HG02678 (cell line): ENCODE data around the gene PLB1.
"Not testable (repeated sequence)": the region's sequence is repeated elsewhere in the genome, so short reads cannot be mapped to it uniquely, and the experiment has no call there.

Experiments
- ATAC-seq: cut with Tn5 transposase; IDR thresholded peaks from one replicate; pipeline ENCODE4 v1.9.1; 2021; ENCODE audit warnings: mild to moderate bottlenecking, moderate library complexity; ENCODE audit not compliant: unreplicated experiment

The PLB1 gene

GRCh38 chr2:28463893-28464292 lies 32.0 kb upstream of the PLB1 start:
- no peak for ATAC-seq

GRCh38 chr2:28465148-28465885 lies 30.5 kb upstream of the PLB1 start:
- ATAC-seq, result no peak

GRCh38 chr2:28469304-28469703 lies 26.6 kb upstream of the PLB1 start:
- no peak for ATAC-seq

GRCh38 chr2:28469947-28470535 lies 25.8 kb upstream of the PLB1 start:
- no peak for ATAC-seq

- ATAC-seq, result no peak
Observed at GRCh38 chr2:28470759-28471158, 25.1 kb upstream of the PLB1 start.

GRCh38 chr2:28471214-28471613 lies 24.6 kb upstream of the PLB1 start:
- no peak for ATAC-seq

GRCh38 chr2:28471701-28472236 lies 24.1 kb upstream of the PLB1 start:
- ATAC-seq, result no peak

GRCh38 chr2:28472641-28473040 lies 23.2 kb upstream of the PLB1 start:
- ATAC-seq, result not testable (repeated sequence)

GRCh38 chr2:28475088-28475595 lies 20.7 kb upstream of the PLB1 start:
- ATAC-seq, result no peak

GRCh38 chr2:28477087-28477486 lies 18.8 kb upstream of the PLB1 start:
- ATAC-seq, result no peak

GRCh38 chr2:28477645-28478044 lies 18.2 kb upstream of the PLB1 start:
- no peak for ATAC-seq

- ATAC-seq, result no peak
Observed at GRCh38 chr2:28480403-28481049, 15.3 kb upstream of the PLB1 start.

- no peak for ATAC-seq
Observed at GRCh38 chr2:28481905-28482304, 14.0 kb upstream of the PLB1 start.

GRCh38 chr2:28484835-28485234 lies 11.0 kb upstream of the PLB1 start:
- no peak for ATAC-seq

GRCh38 chr2:28486526-28486925 lies 9.3 kb upstream of the PLB1 start:
- ATAC-seq, result no peak

GRCh38 chr2:28487258-28487657 lies 8.6 kb upstream of the PLB1 start:
- ATAC-seq, result no peak

GRCh38 chr2:28488083-28488830 lies 7.6 kb upstream of the PLB1 start:
- ATAC-seq, result no peak

- ATAC-seq, result no peak
Observed at GRCh38 chr2:28488858-28489575, 6.8 kb upstream of the PLB1 start.

GRCh38 chr2:28490558-28490957 lies 5.3 kb upstream of the PLB1 start:
- no peak for ATAC-seq

GRCh38 chr2:28492282-28492681 lies 3.6 kb upstream of the PLB1 start:
- no peak for ATAC-seq
